Articular chondrocyte of knee joint (primary cell): ENCODE results near the gene DPPA5. TPM values are rescaled to one million over a fixed set of nuclear protein-coding genes. Genes with fewer than 3 reads are reported as not detected.

Experiments
- small RNA-seq: library from RNA; depleted of rRNA; stranded (forward); fragments of <200 nt; gene quantifications from one replicate; pipeline ENCODE3, GENCODE V24; 2012
- total RNA-seq: library from RNA; depleted of rRNA; stranded (reverse); fragments of >200 nt; gene quantifications from 2 replicates; pipeline ENCODE4 v1.2.3, GENCODE V29; 2012

Gene DPPA5, protein sequence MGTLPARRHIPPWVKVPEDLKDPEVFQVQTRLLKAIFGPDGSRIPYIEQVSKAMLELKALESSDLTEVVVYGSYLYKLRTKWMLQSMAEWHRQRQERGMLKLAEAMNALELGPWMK
- total RNA-seq, result not detected in 2 replicates

DNA sequence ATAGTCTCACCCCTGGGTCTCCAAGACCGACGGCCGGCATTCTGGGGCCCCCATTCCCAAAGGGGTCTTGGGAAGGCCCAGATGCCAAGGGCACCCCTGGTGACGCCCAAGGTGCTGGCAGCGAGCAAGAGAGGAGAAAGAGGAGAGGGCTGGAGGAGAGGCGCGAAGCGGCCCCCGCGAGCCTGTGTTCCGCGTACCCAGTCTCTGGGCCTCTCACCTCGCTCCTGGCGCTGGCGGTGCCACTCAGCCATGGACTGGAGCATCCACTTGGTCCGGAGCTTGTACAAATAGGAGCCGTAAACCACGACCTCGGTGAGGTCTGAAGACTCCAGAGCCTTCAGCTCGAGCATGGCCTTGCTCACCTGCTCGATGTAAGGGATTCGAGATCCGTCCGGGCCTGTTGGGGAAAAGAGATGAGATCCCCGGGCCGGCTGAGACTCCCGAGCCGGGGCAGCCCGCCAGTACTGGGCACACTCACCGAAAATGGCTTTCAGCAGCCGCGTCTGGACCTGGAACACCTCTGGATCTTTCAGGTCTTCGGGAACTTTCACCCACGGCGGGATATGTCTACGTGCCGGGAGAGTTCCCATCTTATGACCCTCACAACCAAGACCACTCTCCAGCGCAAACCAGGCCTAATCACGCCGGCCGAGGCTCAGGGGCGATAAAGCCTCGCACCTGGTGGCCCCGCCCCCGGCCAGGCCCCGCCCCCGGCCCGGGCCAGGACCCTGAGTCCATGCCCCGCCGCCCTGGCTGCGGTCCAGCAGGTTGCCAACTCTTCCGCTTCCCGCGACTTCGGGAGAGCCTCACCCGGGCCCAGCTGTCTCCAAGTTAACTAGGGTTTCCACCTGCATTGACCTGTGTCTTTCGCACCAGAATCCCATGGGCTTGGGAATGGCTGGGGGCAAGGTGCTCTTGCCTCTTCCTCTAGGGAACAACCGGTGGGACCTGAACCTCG is at the start of gene DPPA5:
Gene DPPA5, minus strand, starts transcription at position 641 of the 958 bp plus-strand sequence. Its CDS starts 51 bp downstream, at position 590.

GRCh38 chr6:73394577-73395354 is 40.7 kb upstream of the DPPA5 start, which contains the start of gene DDX43:
TSS of gene DDX43 (plus strand) at chr6:73394828. CDS start at chr6:73394906, 78 bp downstream.

GRCh38 chr6:73369563-73369962 is 15.5 kb upstream of the DPPA5 start, which contains the start of gene OOEP:
TSS of gene OOEP (minus strand) at chr6:73369897. CDS start at chr6:73369792, 105 bp downstream.

DNA sequence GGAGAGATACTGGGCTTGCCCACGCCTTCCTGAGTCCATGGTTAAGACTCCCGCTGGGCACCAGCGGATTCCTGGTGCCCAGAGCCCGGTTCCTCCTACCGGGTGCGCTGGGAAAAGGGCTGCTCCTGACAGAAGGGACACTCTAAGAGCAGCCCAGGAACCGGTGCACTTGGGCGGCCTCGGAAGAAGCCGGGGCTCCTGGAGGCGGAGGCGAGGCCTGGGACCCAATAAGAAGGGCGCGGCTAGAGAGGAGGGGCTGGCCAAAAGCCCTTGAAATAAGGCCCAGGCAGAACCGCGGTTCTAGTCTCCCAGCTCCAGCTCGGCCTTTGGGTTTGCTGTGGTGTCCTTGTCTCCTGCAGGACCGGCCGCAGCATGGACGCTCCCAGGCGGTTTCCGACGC is 8.3 kb upstream of the DPPA5 start, which contains the start of gene KHDC3L:
Gene KHDC3L, plus strand, starts transcription at position 301 of the 400 bp plus-strand sequence. Its CDS starts 72 bp downstream, at position 373.

Small RNA genes within 50 kb of the gene (small RNA-seq; reads per million reads assigned to genes)
- gene RPL39P3, result not detected

Other genes with a start within 250 kb of the DPPA5 start
- gene KHDC1L, start 128.8 kb downstream of the DPPA5 start, total RNA-seq, result 0.26 and 0.54 TPM in 2 replicates
- gene KHDC1, start 91.1 kb downstream of the DPPA5 start, total RNA-seq, result 3.6 and 4.7 TPM in 2 replicates
- gene KHDC3L, start 8.4 kb upstream of the DPPA5 start, total RNA-seq, result not detected in 2 replicates
- 0.39 and 0.43 TPM in 2 replicates for gene OOEP, start 15.6 kb upstream of the DPPA5 start, total RNA-seq
- gene DDX43, start 40.6 kb upstream of the DPPA5 start, total RNA-seq, result 2.8 and 4.6 TPM in 2 replicates
- 7.2 and 7.9 TPM in 2 replicates for gene CGAS, start 98.0 kb upstream of the DPPA5 start, total RNA-seq
- gene MTO1, start 107.5 kb upstream of the DPPA5 start, total RNA-seq, result 37.0 and 42.9 TPM in 2 replicates
- gene EEF1A1, start 166.8 kb upstream of the DPPA5 start, total RNA-seq, result 21,304 and 25,157 TPM in 2 replicates